ENCODE results near the gene IFIH1. TPM values are rescaled to one million over a fixed set of nuclear protein-coding genes. Genes with fewer than 3 reads are reported as not detected.

IFIH1 gene
- total RNA-seq, 4 donors from 2014 or later = 7.9 to 15.8 (median 8.7) TPM

- WGBS, 2 donors = 92% methylated on average over 12 of the region's 12 CpGs
- intact Hi-C loops (cut with DNase I; ENCODE audit: low total_unique reads) = no loop called here
- no peak for DNase-seq (ENCODE audit: low spot score in 2 of 2)
- TF ChIP-seq CTCF (IDR thresholded peaks at IDR 0.05) = no peak
- TF ChIP-seq POLR2A (IDR thresholded peaks at IDR 0.05) = no peak
- no peak overlapping the region for H3K4me3 ChIP-seq (ENCODE audit: low read depth, poor library complexity, severe bottlenecking)
Observed at GRCh38 chr2:162328424-162329157, 10.1 kb upstream of the IFIH1 start.

- H3K4me3 ChIP-seq (ENCODE audit: low read depth, poor library complexity, severe bottlenecking) = no peak overlapping the region
- intact Hi-C loops (cut with DNase I; ENCODE audit: low total_unique reads) = no loop called here
- DNase-seq (ENCODE audit: low spot score in 2 of 2) = no peak
- no peak for TF ChIP-seq POLR2A (IDR thresholded peaks at IDR 0.05)
- TF ChIP-seq CTCF (IDR thresholded peaks at IDR 0.05) = no peak
- 94 to 95% methylated on average over 15 of the region's 15 CpGs for WGBS, 2 donors
Observed at GRCh38 chr2:162327806-162328205, 9.3 kb upstream of the IFIH1 start.

- WGBS, 2 donors = 70 to 74% methylated on average over 5 of the region's 5 CpGs
- DNase-seq (ENCODE audit: low spot score in 2 of 2) = no peak
- intact Hi-C loops (cut with DNase I; ENCODE audit: low total_unique reads) = no loop called here
- TF ChIP-seq POLR2A (IDR thresholded peaks at IDR 0.05) = no peak
- no peak for TF ChIP-seq CTCF (IDR thresholded peaks at IDR 0.05)
- no peak overlapping the region for H3K4me3 ChIP-seq (ENCODE audit: low read depth, poor library complexity, severe bottlenecking)
Observed at GRCh38 chr2:162327134-162327769, 8.8 kb upstream of the IFIH1 start.

- TF ChIP-seq POLR2A (IDR thresholded peaks at IDR 0.05) (no peak), CTCF (IDR thresholded peaks at IDR 0.05) (no peak)
- intact Hi-C loops (cut with DNase I; ENCODE audit: low total_unique reads) = no loop called here
- 93 to 96% methylated on average over 1 of the region's 1 CpG for WGBS, 2 donors
Observed at GRCh38 chr2:162324953-162325352, 6.5 kb upstream of the IFIH1 start.

GRCh38 chr2:162320864-162321517 lies 2.5 kb upstream of the IFIH1 start:
- H3K4me3 ChIP-seq (ENCODE audit: low read depth, poor library complexity, severe bottlenecking) = no peak overlapping the region
- intact Hi-C loops (cut with DNase I; ENCODE audit: low total_unique reads) = no loop called here
- 64 to 70% methylated on average over 1 of the region's 1 CpG for WGBS, 2 donors
- DNase-seq (ENCODE audit: low spot score in 2 of 2) = no peak
- TF ChIP-seq CTCF (IDR thresholded peaks at IDR 0.05) (no peak), POLR2A (IDR thresholded peaks at IDR 0.05) (no peak)

More at GRCh38 chr2:162324953-162325352, 6.5 kb upstream of the IFIH1 start:
- DNase-seq (ENCODE audit: low spot score in 2 of 2) = no peak
- H3K4me3 ChIP-seq (ENCODE audit: low read depth, poor library complexity, severe bottlenecking) = no peak overlapping the region
